ENCODE data around the gene LHX1. TPM values are rescaled to one million over a fixed set of nuclear protein-coding genes. Genes with fewer than 3 reads are reported as not detected.
A peak's percentile ranks its signal among the peaks of the same experiment; 100 is the strongest.

The LHX1 gene
- not detected for total RNA-seq
- long read RNA-seq, result 0 reads

GRCh38 chr17:36937001-36937958 lies at the start of gene LHX1:
TSS of gene LHX1 (plus strand) at chr17:36937475. CDS start at chr17:36938198, 723 bp downstream.
- intact Hi-C loops (cut with DNase I), result no loop called here
- ATAC-seq, result no peak
- no peak within 1 kb of the TSS for H3K27ac ChIP-seq
- DNase-seq, result no peak
- H3K36me3 ChIP-seq, result no peaks in the 10 kb centered on the region
- H3K4me1 ChIP-seq, result peaks cover 72% of the 10 kb centered on the region
- peak within 1 kb of the TSS; percentile 29 for H3K4me3 ChIP-seq
- peaks cover 100% of the 10 kb centered on the region for H3K27me3 ChIP-seq (ENCODE audit: low read depth)
- TF ChIP-seq, protein P1, sequence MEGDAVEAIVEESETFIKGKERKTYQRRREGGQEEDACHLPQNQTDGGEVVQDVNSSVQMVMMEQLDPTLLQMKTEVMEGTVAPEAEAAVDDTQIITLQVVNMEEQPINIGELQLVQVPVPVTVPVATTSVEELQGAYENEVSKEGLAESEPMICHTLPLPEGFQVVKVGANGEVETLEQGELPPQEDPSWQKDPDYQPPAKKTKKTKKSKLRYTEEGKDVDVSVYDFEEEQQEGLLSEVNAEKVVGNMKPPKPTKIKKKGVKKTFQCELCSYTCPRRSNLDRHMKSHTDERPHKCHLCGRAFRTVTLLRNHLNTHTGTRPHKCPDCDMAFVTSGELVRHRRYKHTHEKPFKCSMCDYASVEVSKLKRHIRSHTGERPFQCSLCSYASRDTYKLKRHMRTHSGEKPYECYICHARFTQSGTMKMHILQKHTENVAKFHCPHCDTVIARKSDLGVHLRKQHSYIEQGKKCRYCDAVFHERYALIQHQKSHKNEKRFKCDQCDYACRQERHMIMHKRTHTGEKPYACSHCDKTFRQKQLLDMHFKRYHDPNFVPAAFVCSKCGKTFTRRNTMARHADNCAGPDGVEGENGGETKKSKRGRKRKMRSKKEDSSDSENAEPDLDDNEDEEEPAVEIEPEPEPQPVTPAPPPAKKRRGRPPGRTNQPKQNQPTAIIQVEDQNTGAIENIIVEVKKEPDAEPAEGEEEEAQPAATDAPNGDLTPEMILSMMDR (IDR thresholded peaks at IDR 0.05), result no peak
- H3K9me3 ChIP-seq, result no peaks in the 10 kb centered on the region

DNA sequence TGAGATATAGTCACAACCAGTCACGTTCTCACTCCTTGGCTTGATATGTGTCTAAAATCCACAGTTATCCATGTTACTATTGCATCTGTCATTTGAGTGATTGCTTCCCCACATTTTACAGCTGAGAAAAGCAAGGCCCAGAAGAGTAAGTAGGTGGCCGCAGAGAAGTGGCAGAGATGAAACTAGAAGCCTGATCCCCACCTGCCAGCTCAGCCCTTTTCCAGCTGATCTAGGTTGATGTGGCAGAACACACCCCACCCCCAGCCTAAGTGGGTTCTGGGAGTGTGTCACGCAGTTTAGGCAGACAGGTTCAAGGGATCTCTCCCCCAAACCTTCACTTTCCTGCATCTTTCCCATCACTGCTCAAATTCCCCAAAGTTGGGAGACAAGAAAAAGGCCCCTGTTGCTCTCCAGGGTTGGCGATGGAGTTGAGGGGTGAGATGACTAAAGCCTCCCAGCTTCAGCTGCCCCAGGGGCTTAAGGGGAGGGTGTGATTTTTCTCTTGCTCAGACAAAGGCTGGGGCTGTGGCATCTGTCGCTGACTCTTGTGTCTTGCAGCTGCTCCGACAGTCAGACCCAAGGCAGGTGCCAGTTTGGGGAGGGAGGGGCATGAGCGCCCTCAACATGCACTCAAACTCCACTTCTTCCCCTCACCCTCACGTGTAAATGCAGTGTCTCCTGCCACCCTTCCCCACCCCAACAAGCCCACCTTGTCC lies 48.9 kb upstream of the LHX1 start:
- Histone ChIP-seq H3K9me3 (no peaks in the 10 kb centered on the region), H3K27ac (no peak overlapping the region), H3K4me1 (no peaks in the 10 kb centered on the region), H3K27me3 (ENCODE audit: low read depth) (peaks cover 36% of the 10 kb centered on the region), H3K4me3 (no peak overlapping the region), H3K36me3 (no peaks in the 10 kb centered on the region)
- ATAC-seq (no peak), DNase-seq (no peak)
- TF ChIP-seq, protein P1 (IDR thresholded peaks at IDR 0.05), result no peak
- intact Hi-C loops (cut with DNase I), result no loop called here

DNA sequence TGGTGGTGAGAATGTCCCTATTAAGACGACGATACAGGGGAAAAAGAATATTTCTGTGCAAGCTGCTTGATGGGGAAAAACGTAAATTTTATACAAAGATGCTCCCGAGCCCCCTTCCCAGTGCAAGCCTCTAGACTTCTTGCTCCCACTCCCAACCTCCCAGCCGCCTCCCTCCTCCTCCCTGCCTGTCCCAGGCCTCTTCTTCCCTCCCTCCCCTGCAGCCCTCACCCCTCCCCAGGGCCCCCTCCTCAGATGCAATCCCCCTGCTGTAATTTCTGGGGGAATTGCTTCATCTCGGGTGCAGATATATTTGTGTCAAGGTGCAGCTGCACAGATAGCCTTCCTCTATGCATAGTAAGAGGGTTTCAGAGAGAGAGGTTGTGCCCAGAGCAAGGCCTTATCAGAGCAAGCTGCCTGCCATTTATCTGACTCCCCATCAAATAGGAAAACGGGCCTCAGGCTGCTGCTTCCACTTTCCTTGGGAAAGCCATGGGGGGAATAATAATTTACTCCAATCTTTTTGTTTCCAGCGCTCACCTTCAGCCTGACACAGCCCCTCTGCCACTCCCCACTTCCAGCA lies 47.4 kb upstream of the LHX1 start:
- Histone ChIP-seq H3K27me3 (ENCODE audit: low read depth) (peaks cover 21% of the 10 kb centered on the region), H3K9me3 (no peaks in the 10 kb centered on the region), H3K4me1 (no peaks in the 10 kb centered on the region), H3K27ac (no peak overlapping the region), H3K36me3 (no peaks in the 10 kb centered on the region), H3K4me3 (no peak overlapping the region)
- DNase-seq (no peak), ATAC-seq (no peak)
- TF ChIP-seq, protein P1 (IDR thresholded peaks at IDR 0.05), result no peak
- intact Hi-C loops (cut with DNase I), result no loop called here

DNA sequence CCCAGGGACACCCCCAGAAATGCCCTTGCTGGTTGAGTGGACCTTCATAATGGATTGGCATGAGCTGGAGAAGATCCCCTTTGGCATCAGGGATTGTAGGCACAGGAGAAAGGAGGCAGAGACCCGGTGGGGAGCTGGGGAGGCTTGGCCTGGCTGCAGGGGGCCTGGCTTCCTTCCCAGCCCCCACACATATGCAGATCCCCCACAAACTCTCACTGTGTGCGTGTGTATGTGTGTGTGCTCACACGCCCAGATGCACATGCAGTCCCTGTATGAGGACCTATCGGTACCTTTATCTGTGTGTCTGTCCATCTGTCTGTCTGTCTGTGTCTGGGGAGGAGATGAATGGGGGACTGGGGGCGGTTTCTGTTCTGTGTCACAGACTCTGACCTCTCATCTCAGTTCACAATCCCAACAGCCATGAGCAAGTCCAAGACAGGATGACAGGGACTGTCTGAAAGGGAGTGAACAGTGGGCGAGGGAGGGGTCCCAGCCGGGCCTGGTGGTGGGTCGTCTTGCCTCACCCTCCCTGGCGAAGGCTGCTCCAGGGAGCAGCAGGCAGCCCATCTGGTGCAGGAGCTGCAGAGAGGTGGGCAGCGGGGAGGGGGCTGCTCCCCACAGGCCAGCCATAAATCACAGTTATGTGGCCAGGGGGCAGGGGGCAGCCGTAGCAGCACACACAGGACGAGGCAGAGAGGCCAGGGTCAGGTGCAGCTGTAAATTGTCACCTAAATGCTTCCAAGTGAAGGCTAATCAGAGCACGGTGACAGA lies 46.7 kb upstream of the LHX1 start:
- ATAC-seq (no peak), DNase-seq (no peak)
- Histone ChIP-seq H3K27me3 (ENCODE audit: low read depth) (peaks cover 15% of the 10 kb centered on the region), H3K27ac (no peak overlapping the region), H3K4me1 (no peaks in the 10 kb centered on the region), H3K9me3 (no peaks in the 10 kb centered on the region), H3K36me3 (no peaks in the 10 kb centered on the region), H3K4me3 (no peak overlapping the region)
- TF ChIP-seq, protein P1 (IDR thresholded peaks at IDR 0.05), result no peak
- intact Hi-C loops (cut with DNase I), result no loop called here

Data from lower lobe of right lung (tissue), 2 donors.